HFFc6 (cell line): ENCODE measurements around the gene GPR65. TPM values are rescaled to one million over a fixed set of nuclear protein-coding genes. Genes with fewer than 3 reads are reported as not detected.

Experiments used
- DNase-seq: peaks from one replicate; pipeline ENCODE4 v3.0.0-alpha.2; 2018
- H3K27ac Mint-ChIP-seq: 2 replicates; pipeline ENCODE4 v1.8.0; 2020; ENCODE audit warnings: mild to moderate bottlenecking, mixed read lengths
- H3K27me3 Mint-ChIP-seq: 2 replicates; pipeline ENCODE4 v1.8.0; 2021; ENCODE audit warnings: mild to moderate bottlenecking, moderate library complexity, mixed read lengths; ENCODE audit not compliant: insufficient read depth
- H3K36me3 Mint-ChIP-seq: 2 replicates; pipeline ENCODE4 v1.8.0; 2021; ENCODE audit warnings: low read depth, mixed read lengths
- H3K4me1 Mint-ChIP-seq: 2 replicates; pipeline ENCODE4 v1.8.0; 2020; ENCODE audit warnings: low read depth, mixed read lengths
- H3K4me3 Mint-ChIP-seq: 2 replicates; pipeline ENCODE4 v1.8.0; 2020; ENCODE audit warnings: mild to moderate bottlenecking, moderate library complexity, mixed read lengths
- H3K9me3 Mint-ChIP-seq: 2 replicates; pipeline ENCODE4 v1.8.0; 2020; ENCODE audit warnings: mild to moderate bottlenecking, mixed read lengths
- CTCF ChIP-seq: fragments of 200-600 bp; sonication (generic); IDR thresholded peaks from 2 replicates; pipeline ENCODE4 v1.5.0; 2021; ENCODE audit warnings: antibody characterized with exemption, mild to moderate bottlenecking
- total RNA-seq, 6 experiments: library from RNA; stranded (reverse); fragmentation: NEBNext Ultra II Directional; extraction: Animal tissue kit (Norgen Biotek cat#: 25700); gene quantifications; 2 replicates in 1 of 6; 3 replicates in 5 of 6; pipeline ENCODE4 v1.2.3, GENCODE V29; 2021

The GPR65 gene
- total RNA-seq, 6 experiments from 2014 or later: 0.07 to 0.34 (median 0.20) TPM; not detected in 1

DNA sequence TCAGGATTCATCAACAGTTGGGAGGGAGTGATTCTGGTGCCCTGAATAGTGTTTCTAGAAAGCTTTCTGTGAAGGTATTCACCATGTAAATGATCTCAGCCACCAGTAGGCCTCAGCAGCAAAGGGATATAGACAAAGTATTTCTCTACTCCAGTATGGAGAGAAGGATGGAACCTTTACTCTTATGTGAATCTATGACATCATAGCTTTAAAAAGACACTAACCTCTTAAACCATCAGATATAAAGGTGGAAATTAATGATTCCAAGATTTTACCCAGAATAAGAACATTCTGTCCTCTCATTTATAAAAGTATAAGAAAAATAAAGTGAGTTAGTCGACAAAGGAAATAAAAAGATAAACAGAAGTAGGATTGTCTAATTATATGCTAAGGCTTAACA lies 4.6 kb downstream of the GPR65 start:
- no peak for TF ChIP-seq CTCF
- no peak for DNase-seq
- Mint-ChIP-seq H3K9me3 (no peaks in the 10 kb centered on the region), H3K4me3 (no peak overlapping the region), H3K36me3 (no peaks in the 10 kb centered on the region), H3K27ac (no peak overlapping the region), H3K4me1 (peaks cover 8% of the 10 kb centered on the region; the same call in 1 of the 2 replicates), H3K27me3 (peaks cover 1% of the 10 kb centered on the region; the same call in 1 of the 2 replicates)

DNA sequence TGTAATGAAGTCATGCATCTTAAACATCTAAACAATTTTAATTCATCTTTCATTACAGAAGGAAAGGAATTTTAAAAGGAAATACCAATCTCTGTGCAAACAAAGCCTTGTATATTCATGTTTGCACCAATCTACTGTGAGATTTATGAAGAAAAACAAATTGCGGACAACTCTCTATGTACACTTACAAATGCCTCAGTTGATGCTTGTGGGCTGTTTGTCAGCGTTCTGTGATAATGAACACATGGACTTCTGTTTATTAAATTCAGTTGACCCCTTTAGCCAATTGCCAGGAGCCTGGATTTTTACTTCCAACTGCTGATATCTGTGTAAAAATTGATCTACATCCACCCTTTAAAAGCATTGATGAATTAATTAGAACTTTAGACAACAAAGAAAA lies 5.4 kb downstream of the GPR65 start:
- Mint-ChIP-seq H3K4me1 (peaks cover 8% of the 10 kb centered on the region; the same call in 1 of the 2 replicates), H3K27me3 (peaks cover 1% of the 10 kb centered on the region; the same call in 1 of the 2 replicates), H3K9me3 (no peaks in the 10 kb centered on the region), H3K4me3 (no peak overlapping the region), H3K27ac (no peak overlapping the region), H3K36me3 (no peaks in the 10 kb centered on the region)
- no peak for DNase-seq
- no peak for TF ChIP-seq CTCF

DNA sequence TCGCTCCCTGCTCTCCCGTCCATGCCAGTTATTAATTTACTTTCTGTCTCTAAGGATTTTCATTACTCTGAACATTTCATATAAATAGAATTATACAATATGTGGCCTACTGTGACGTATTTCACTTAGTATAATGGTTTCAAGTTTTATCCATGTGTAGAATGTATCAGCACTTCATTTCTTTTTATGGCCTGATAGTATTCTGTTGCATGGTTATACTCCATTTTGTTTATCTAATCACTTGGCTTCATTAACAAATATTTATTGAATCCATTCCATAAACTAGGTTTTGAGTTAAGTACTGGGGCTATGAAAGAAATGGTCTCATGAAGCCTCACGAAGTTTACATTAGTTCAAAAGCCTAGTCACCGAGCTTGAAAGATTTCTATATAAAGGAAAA lies 7.6 kb downstream of the GPR65 start:
- Mint-ChIP-seq H3K27ac (no peak overlapping the region), H3K27me3 (peaks cover 4% of the 10 kb centered on the region), H3K4me1 (peaks cover 8% of the 10 kb centered on the region; the same call in 1 of the 2 replicates), H3K4me3 (no peak overlapping the region), H3K36me3 (no peaks in the 10 kb centered on the region), H3K9me3 (no peaks in the 10 kb centered on the region)
- DNase-seq: no peak
- no peak for TF ChIP-seq CTCF

DNA sequence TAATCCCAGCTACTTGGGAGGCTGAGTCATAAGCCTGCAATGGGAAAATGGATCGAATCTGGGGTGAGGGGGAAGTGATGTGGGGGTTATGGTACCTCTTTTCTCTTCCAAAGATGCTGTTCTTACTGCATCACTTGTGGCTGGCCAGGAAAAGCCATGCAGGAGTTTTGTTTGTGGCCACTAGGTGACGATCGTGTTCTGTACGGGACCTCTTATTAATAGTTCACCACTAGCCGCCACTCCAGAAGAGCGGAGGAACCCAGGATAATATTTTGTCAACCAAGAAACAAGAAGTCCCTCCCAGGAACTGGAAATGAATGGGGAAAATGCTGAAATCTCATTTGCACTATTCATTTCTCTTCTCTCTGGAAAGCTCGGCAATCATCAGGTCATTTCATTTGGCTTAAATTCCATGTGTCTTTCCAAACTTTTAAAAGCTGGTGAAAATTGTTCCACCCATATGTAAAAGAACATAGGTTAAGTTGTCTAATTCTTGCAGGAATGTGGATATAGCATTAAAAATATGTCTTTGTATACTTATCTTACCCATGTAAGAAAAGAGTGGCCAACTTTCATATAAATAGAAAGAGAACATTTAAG lies 8.9 kb downstream of the GPR65 start:
- peaks cover 9% of the 10 kb centered on the region for H3K27me3 Mint-ChIP-seq
- H3K27ac Mint-ChIP-seq: no peak overlapping the region
- no peaks in the 10 kb centered on the region for H3K9me3 Mint-ChIP-seq
- TF ChIP-seq CTCF: peak; percentile 91
- H3K4me3 Mint-ChIP-seq: no peak overlapping the region
- H3K4me1 Mint-ChIP-seq: peaks cover 8% of the 10 kb centered on the region; the same call in 1 of the 2 replicates
- no peaks in the 10 kb centered on the region for H3K36me3 Mint-ChIP-seq
- peak; percentile 61 for DNase-seq

GRCh38 chr14:88016768-88017167 lies 11.8 kb downstream of the GPR65 start:
- DNase-seq: no peak
- peaks cover 10% of the 10 kb centered on the region for H3K27me3 Mint-ChIP-seq

More at GRCh38 chr14:88016768-88017167, 11.8 kb downstream of the GPR65 start:
- no peak for TF ChIP-seq CTCF
- H3K4me1 Mint-ChIP-seq: no peaks in the 10 kb centered on the region
- H3K27ac Mint-ChIP-seq: no peak overlapping the region
- H3K9me3 Mint-ChIP-seq: no peaks in the 10 kb centered on the region
- no peaks in the 10 kb centered on the region for H3K36me3 Mint-ChIP-seq
- no peak overlapping the region for H3K4me3 Mint-ChIP-seq
